Activated gamma-delta T cell (primary cell): ENCODE data around the gene CLEC4F.
"Not testable (repeated sequence)": the region's sequence is repeated elsewhere in the genome, so short reads cannot be mapped to it uniquely, and the experiment has no call there.

ENCODE experiments used
- DNase-seq: peaks from one replicate; lab custom pipeline; 2025; lab: John Stamatoyannopoulos, UW

The CLEC4F gene

DNA sequence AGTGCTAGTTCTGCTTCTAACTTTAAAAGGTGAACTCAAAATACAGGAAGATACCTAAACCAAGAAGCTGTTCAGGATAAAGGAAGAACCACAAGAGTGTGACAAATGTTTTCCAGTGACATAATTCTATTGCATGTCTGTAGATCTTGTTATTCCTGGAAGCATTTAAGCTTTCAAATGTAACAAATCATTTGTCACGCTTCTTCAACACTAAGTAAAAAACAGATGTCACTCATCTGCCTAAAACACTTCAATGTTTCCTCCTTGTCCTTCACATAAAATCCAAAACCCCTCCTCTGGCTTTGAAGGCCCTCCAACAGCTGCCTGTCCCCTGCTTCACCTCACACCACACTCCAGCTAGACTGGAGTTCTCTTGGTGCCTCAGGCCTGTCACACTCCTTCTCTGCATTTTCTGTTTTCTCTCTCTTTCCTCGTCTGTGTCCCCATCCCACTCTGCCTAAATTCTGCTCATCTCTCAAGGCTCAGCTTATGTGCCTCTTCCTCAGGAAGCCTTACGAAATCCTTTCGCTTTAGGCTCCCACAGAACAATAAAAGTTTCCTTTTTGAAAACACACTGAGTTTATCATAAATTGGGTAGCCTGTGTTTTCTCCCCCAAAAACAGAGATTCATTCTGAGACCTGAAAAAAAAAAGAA lies 6.4 kb upstream of the CLEC4F start:
- no peak for DNase-seq

DNA sequence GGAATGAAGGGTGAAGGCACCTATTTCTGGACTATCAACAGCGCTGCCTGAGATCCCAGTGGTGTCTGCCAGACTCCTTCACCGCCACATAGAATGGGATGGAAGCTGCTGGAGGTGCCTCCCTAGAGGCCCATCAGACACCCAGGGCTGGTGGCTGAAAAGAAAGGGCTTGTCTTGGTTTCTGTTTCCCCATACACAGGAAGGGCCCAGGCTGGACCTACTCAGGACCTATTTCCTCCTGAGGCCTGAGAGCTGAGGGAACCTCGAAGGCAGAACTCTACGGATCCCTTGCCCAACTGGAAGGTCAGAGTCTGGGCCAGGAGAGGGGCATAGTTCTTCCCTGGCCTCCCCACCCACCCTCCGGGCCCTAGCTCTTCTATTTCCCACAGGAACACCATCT lies 2.9 kb upstream of the CLEC4F start:
- no peak for DNase-seq

DNA sequence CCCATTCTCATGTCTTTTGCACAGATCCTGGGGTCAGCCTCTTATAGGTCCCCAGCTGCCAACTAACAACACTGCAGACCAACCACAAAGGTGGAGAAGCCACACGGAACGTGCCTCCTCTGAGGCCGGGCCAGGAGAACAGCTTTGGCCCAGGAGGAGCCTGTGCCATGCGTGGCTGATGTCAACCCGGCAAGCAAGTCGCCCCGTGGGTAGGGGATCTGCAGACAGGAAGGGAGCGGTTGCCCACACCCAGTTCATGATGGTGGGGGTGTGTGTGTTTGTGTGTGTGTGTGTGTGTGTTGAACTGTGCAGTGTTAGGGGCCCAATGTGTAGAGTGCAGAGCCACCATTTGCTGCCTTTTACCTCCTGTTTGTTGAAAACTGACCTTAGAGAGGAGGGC lies 2.4 kb upstream of the CLEC4F start:
- no peak for DNase-seq

DNA sequence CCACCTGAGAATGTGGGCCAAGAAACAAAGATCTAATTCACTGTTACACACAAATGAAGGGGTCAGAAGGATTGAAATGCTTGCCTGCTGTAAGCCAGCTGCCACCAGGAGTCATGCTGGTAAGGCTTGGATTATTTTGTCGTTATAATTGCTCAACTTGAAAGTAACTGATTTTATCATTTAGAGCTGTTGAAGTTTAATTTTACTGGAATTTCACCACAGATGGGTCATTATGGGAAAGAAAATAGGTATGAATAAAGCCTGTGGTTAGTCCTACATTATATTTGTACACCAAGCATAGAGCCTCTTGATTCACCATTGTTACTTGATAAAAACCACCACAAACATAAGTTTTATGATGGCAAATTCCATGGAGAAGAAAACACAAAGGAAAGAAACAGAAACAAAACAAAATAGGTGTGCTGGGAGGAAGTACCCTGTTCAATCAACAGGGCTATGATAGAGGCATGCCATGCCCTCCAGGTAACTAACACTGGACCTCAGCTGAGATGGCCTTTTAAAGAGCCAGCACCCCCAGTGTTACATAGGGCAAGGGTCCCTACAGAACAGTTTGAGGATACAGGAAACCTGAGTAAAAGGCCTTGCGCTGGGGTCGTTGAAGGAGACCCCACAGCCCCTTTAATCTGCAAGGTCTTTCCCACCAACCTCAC lies 3.0 kb downstream of the CLEC4F start:
- DNase-seq: no peak

DNA sequence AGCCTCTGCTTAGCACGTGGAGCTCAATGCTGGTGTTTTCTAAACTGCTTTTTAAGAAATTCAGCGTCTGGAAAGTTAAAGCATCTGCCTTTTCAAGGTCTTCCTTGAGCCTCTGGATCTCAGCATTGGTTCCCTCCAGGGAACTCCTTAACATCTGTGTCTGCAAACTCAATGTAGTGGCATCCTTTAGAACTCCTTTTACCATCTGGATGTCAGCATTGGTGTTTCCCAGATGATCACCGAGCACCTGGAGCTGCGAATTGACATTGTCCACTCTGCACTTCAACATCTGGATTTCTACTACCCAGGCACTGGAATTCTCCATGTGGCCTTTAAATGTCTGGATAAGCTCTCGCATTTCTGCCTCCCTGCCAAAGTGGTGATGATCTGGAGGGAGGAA lies 3.7 kb downstream of the CLEC4F start:
- no peak for DNase-seq

DNA sequence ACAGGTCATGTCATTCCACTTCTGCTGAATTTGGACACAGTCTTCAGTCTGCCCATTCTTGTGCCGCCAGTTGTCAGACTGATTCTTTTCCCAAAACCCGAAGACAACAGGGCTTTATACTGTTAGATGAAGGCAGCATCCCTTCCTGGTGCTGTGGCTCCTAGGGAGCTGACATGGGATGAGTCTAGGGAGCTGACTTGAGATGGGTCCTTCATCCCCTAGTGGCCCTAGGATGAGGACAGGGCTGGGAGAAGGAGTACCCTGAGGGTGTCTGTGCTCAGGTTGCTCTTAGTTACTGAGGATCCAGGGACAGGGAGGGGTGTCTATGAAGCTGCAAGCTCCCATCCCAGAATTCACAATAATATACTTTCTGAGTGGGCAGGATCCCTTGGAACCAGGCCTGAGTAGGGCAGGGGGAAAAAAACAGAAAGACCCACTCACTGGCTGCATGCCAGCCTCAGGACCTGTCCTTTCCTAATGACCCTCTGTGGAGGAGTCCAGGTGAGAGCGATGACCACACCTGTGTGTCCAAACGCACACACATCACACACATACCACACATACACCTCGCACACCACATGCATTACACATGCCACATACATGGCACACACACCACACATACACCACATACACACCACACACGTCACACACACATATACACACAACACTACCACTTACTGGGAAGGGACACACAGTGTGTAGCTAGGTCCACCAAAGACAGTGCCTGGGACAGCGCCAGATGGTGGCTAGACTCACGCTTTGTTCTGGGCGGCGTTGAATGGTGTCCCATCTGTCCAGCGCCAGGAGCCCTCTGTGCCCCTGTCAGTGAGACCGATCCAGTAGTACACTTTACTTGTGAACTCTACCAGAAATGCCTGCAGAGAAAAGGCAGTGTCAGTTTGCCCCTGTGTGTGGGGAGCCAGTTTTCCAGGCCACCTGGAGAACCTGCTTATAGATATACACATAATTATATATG lies 11.1 kb downstream of the CLEC4F start:
- DNase-seq: no peak

DNA sequence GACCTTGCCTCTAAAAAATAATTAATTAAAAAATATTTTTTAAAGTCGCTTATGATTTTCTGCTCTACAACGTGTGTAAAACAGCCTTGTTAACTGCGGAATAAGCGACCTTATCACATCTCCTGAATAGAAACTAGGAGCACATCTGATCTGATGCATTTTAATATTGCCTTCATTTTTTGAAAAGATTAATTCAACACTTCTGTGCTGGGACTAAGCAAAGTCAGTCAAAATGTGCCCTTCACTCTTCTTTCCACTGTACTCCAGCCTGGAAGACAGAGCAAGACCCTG lies 12.6 kb downstream of the CLEC4F start:
- DNase-seq: no peak

DNA sequence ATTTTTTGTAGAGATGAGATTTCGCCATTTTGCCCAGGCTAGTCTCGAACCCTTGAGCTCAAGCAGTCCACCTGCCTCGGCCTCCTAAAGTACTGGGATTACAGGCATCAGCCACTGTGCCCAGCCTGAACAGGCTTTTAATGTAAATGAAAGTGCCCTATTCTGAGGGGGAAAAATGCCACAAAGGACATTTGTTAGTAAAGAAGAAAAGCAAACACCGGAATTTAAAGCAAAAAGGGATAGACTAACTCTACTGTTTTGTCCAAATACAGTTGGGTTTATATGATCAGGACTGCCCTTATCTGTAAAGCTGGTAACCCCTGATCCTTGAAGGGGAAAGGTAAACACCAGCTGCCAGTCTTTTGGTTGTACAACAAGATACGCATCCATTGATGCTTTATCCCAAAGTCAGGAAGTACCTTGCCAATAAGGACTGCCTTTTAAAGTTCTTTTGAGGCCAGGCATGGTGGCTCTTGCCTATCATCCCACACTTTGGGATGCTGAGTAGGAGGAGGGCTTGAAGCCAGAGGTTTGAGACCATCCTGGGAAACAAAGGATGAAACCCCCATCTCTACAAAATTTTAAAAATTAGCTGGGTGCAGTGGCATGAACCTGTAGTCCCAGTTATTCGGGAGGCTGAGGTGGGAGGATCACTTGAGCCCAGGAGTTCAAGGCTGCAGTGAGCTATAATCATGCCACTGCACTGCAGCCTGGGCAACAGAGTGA lies 13.1 kb downstream of the CLEC4F start:
- DNase-seq: no peak

DNA sequence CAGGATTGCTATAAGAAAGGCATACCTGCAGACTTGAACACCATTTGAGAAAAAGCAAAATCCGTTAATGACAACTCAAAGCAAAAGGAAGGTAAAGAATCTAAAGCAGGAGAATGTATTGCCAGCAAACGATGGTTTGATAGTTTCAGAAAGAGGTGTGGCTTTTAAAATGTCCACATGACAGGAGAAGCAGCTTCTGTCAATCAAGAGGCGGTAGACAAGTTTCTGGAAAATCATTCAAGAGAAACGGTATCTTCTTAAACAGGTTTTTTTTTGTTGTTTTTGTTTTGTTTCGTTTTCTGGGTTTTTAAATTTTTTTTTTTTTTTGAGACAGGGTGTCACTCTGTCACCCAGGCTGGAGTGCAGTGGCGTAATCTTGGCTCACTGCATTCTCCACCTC lies 13.8 kb downstream of the CLEC4F start:
- no peak for DNase-seq

DNA sequence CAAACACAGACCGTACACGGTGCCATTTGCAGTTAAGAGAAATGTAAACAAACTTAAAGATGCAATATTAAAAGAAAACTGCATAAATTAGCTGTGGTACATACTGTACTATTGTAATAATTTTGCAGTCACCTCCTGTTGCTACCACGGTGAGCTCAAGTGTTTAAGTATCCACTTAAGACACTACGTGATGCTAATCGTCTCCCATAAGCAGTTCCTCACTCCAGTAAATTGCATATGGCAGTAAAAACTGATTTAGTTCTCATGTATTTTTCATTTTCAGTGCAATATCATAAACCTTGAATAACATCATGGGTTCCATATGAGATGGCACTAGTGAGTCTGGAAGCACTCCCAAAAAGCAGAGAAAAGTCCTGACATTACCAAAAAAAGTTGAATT lies 14.4 kb downstream of the CLEC4F start:
- no peak for DNase-seq

DNA sequence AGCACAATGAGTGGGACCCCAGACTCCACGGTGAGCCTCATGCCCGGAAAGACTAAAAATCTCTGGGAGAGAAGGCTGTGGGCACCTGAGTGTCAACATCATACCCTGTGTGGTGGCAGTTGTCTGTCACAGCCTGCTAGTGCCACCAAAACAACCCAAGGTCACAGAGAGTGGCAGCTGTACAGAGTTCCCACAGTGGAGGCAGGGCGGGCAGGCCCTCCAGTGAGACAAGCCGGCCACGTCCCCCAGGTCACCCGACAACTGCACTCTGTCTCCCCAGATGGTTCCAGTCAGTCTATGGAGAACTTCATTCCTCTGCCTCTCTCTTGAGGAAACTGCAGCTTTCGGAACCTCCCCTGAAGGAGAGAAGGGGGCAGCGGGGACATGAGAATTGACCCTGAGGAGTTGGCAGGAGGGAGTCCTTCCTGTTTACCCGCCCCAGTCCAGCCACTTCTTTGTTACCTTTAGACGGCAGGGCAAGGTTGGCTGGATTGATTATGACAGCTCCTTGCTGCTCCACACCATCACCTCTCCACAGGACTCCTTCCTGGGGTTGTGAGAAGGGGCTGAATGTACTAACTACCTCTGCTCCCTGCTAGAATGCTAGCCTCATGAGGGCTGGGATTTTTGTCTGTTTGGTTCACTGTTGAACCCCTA lies 18.7 kb downstream of the CLEC4F start:
- no peak for DNase-seq

DNA sequence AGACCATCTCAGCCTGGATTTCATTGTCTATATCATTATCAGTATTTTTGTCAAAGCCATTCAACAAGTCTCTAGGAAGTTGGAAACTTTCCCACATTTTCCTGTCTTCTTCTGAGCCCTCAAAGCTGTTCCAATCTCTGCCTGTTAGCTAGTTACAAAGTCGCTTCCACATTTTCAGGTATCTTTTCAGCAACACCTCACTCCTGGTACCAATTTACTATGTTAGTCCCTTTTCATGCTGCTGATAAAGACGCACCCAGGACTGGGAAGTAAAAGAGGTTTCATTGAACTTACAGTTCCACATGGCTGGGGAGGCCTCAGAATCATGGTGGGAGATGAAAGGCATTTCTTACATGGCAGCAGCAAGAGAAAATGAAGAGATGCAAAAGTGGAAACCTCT lies 20.7 kb downstream of the CLEC4F start:
- no peak for DNase-seq

DNA sequence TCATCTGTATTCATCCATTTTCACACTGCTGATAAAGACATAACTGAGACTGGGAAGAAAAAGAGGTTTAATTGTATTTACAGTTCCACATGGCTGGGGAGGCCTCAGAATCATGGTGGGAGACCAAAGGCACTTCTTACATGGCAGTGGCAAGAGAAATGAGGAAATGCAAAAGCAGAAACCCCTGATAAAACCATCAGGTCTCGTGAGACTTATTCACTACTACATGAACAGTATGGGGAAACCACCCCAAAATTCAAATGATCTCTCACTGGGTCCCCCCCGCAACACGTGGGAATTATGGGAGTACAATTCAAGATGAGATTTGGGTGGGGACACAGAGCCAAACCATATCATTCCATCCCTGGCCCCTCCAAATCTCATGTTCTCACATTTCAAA lies 22.4 kb downstream of the CLEC4F start:
- not testable (repeated sequence) for DNase-seq

DNA sequence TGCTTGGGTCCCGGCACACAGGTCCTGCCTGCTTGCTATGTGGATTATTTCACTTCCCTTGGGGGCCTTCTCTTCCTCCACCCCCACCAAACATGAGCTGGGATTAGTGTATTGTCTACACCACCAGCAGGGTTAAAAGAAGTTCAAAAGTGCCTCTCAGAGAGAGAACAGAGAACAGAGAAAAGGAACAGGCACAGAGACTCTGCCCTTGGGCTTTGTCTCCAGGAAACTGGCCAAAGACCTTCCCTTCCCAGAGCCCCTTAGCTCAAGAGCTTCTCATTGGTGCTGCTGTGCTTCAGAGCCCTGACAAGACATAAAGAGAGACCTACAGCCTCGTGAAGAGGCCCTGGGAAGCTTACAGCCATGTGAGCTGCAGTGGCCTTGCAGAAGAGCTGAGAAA lies 22.9 kb downstream of the CLEC4F start:
- no peak for DNase-seq

DNA sequence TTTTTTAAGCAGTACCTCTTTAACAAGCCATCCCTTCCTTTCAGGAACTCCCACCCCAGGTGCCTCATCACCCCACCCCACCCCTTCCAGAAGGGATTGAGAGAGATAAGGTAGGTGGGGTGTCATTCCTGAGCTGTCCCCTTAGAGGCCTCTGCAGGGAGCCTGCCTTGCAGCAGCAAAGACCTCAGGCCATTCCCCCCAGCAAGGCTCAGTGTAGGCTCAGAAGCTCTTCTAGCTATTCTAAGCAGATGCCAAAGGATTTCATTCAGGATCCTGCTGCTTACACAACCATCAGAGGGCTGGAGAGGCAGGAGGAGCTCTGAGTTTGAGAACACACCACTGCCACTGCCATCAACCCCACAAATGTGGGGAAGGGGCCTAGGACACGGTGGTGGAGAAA lies 24.1 kb downstream of the CLEC4F start:
- no peak for DNase-seq

DNA sequence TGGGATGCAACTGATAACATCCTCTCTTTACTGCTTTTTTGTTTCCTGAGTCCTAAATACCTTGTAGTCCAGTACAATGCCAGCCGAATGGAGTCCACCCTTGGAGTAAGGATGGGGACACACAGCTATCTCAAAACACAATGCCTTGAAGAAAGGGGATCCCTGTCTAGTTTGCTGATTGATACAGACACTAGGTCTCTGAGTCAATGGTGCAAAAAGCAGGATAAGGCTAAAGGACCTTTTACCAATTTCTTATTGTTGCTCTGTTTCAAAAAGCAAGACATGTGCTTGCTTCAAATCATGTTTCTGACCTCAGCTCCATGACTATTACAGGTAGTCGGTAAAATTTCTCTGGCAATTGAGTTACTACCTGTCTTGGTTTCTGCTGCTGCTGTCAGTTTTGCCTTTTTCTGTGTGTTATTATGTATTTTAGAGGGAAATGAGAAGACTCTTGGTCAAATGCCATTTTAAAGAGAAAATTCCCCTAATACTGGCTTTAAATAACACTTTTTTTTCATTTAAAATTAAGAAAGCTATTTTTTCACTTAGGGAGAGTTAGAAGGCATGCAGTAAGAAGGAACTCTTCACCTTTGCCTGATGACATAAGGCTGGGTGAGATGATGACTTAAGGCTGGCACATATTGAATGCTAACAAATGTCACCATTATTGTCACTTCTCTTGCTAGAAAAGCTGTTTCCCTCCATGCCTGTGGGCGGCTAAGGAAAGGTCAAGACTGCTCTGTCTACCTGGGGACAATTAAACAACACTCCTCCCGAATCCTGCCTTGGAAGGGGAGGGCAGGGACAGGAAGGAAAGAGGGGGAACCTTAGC lies 25.0 kb downstream of the CLEC4F start:
- no peak for DNase-seq

DNA sequence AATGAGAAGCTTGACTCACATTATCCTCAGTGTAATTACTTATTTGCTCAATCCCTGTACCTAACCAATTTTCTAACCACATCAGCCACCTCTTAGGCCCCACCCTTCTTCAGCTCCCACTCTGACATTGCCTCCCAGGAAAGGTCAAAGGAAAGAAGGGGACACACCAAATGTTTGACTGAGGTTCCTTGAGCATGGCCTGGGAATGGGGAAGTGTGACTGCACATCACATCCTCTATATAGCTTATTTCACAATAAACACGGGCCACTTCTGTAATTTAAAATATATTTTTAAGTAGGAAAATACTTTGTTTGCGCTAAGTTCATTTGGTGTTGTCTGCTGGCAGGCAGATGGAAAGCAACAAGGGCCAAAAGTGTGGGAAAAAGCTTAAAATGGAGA lies 26.9 kb downstream of the CLEC4F start:
- no peak for DNase-seq

DNA sequence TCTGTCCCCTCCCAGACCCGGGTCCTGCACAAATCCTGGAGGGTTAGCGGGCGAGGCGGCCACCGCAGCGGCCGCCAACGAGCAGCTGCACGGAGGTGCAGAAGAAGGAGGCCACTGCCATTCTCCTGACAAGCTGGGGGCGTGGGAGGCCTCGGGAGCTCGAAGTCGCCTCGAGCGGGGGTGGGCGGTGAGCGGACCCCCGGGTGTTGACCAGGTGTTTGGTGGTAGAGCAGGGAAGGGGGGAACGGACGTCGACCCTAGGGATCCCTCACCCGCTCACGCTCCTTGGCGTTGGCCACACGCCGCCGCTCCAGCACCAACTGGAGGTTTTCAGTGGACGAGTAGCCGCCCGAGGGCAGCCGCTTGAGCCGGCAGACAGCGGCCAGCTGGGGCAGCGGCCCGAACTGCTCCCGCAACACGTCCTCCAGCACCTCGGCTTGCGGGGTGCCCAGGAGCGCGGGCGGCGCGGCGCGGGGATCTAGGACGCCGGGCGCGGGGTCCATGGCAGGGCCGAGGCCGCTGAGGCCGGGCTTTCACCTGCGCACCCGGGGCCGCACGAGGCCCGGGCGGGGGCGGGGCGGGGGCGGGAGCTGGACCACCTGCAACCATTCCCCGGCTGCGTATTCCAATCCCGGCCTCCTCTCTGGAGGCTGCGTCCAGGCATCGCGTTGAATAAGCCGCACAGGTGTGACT lies 30.1 kb downstream of the CLEC4F start, which contains the start of gene FIGLA:
Gene FIGLA, minus strand, starts transcription at position 508 of the 693 bp plus-strand sequence. Its CDS starts 5 bp downstream, at position 503.
- DNase-seq: no peak

DNA sequence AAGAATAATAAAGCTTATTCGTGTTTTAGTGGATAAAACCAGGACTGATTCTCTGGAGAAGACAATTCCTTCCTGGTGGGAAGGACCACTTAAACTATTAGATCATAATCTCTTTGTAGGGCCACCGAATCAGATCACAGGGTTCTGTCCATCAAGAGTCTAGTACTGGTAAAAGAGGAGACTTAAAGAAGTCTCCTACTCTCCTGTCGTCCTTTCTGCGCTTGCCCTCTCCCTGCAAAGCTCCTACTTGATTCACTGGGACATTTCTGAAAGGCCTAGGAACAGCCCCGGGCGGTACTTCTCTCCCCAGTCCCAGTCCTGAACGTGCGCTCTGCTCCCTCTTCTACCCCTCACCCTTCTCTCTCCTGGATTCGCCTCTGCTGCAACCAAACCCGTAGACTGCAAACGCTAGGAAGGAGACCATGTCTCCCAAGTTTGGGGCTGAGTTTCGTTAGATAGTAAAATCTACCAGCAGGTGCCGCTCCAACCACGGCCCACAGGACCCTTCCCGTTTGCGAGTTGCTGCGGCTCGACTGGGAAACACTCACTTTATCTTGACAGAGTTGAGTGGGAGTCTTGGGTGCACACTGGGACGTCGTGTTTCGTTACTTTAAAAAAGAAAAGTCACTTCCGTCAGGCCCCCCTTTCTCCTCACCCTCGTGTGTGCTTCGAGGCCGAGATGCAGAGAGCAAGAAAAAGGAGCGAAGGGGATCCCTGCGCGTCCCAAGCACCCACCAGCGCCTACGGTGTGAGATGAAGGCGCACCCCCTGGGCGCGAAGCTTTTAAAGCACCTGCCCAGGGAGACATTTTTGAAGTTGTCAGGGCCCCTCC lies 30.9 kb downstream of the CLEC4F start:
- no peak for DNase-seq
